Nephron (organoid): ENCODE measurements around the gene MAP3K15.

ENCODE experiments used
- H3K27ac Mint-ChIP-seq, 3 experiments: 2 replicates each; pipeline ENCODE4 v1.8.0; 2020; ENCODE audit warnings: mixed read lengths in 3 of 3, mild to moderate bottlenecking in 2 of 3, moderate library complexity in 1 of 3
- H3K27me3 Mint-ChIP-seq: 2 replicates; pipeline ENCODE4 v1.8.0; 2021; ENCODE audit warnings: low read depth, mild to moderate bottlenecking, moderate library complexity, mixed read lengths
- H3K36me3 Mint-ChIP-seq: 2 replicates; pipeline ENCODE4 v1.8.0; 2020; ENCODE audit warnings: low read depth, mixed read lengths
- H3K4me1 Mint-ChIP-seq: 2 replicates; pipeline ENCODE4 v1.8.0; 2020; ENCODE audit warnings: mixed read lengths
- H3K4me3 Mint-ChIP-seq, 3 experiments: 2 replicates each; pipeline ENCODE4 v1.8.0; 2020; ENCODE audit warnings: mild to moderate bottlenecking in 3 of 3, mixed read lengths in 3 of 3, moderate library complexity in 2 of 3
- H3K9me3 Mint-ChIP-seq: 2 replicates; pipeline ENCODE4 v1.8.0; 2020; ENCODE audit warnings: mixed read lengths
- TF ChIP-seq, protein P1 (sequence below), 3 experiments: fragments of 200-600 bp; sonication (generic); IDR thresholded peaks; one replicate each; pipeline ENCODE4 v1.5.0; 2021; ENCODE audit warnings: antibody characterized with exemption in 3 of 3; ENCODE audit not compliant: unreplicated experiment in 3 of 3

The MAP3K15 gene

DNA sequence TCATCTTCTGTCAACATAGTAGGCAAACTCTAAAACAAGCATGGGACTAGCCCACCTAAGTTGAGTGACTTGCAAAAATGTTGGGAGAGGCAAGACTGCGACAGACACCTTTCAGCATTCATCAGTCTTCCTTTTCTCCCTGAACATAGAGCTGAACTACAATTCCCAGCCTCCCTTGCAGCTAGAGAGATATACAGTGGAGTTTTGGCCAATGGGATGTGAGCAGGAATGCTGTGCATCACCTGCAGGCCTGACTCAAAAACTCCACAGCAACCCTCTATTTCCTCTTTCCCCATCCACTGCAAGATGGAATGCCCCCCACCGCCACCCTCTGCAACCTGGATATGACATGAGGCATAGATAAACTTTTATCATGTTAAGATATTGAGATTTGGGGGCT lies 105.0 kb downstream of the MAP3K15 start:
- H3K4me1 Mint-ChIP-seq = no peaks in the 10 kb centered on the region
- TF ChIP-seq, protein P1, sequence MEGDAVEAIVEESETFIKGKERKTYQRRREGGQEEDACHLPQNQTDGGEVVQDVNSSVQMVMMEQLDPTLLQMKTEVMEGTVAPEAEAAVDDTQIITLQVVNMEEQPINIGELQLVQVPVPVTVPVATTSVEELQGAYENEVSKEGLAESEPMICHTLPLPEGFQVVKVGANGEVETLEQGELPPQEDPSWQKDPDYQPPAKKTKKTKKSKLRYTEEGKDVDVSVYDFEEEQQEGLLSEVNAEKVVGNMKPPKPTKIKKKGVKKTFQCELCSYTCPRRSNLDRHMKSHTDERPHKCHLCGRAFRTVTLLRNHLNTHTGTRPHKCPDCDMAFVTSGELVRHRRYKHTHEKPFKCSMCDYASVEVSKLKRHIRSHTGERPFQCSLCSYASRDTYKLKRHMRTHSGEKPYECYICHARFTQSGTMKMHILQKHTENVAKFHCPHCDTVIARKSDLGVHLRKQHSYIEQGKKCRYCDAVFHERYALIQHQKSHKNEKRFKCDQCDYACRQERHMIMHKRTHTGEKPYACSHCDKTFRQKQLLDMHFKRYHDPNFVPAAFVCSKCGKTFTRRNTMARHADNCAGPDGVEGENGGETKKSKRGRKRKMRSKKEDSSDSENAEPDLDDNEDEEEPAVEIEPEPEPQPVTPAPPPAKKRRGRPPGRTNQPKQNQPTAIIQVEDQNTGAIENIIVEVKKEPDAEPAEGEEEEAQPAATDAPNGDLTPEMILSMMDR (IDR thresholded peaks at IDR 0.05; ENCODE audit: unreplicated experiment in 3 of 3) = no peak
- no peaks in the 10 kb centered on the region for H3K27me3 Mint-ChIP-seq
- no peak overlapping the region for H3K27ac Mint-ChIP-seq
- no peak overlapping the region for H3K4me3 Mint-ChIP-seq
- no peaks in the 10 kb centered on the region for H3K36me3 Mint-ChIP-seq
- peaks cover 29% of the 10 kb centered on the region for H3K9me3 Mint-ChIP-seq

DNA sequence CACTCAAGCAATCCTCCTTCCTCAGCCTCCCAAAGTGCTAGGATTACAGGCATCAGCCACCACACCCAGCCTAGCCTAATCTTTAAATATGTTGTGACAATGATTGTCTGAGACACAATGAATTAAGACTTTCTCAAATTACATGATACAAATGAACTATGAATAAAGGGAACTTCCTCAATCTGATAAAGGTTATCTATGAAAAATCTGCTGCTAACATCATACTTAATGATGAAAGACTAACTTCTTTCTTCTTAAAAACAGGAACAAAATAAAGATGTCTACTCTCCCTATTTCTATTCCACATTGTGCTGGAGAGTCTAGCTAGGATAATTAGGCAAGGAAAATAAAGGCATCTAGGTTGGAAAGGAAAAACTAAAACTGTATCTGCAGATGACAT lies 111.6 kb downstream of the MAP3K15 start:
- TF ChIP-seq, protein P1 (IDR thresholded peaks at IDR 0.05; ENCODE audit: unreplicated experiment in 3 of 3) = no peak
- Mint-ChIP-seq H3K36me3 (no peaks in the 10 kb centered on the region), H3K4me3 (no peak overlapping the region), H3K4me1 (no peaks in the 10 kb centered on the region), H3K9me3 (peaks cover 11% of the 10 kb centered on the region), H3K27me3 (no peaks in the 10 kb centered on the region), H3K27ac (no peak overlapping the region)

DNA sequence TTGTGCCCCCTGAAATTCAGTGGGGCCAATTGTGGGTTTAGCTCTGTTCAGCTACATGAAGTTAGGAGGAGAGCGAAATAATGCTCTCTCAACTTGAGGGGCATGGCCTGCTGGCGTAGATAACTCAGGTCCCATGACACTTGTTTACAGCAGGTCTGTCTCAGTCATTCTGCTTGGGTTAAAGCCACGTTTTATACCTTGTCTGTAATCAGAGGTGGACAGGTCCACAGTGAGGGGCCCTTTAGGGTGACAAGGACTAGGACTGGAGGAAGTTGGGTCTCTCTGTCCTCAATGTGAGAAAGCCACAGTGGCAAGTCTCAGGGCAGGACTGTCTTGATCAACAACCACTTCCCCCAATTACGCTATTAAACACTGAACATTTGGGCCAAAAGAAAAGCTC lies 122.6 kb downstream of the MAP3K15 start:
- Mint-ChIP-seq H3K27me3 (no peaks in the 10 kb centered on the region), H3K9me3 (peaks cover 6% of the 10 kb centered on the region), H3K4me3 (no peak overlapping the region), H3K36me3 (no peaks in the 10 kb centered on the region), H3K4me1 (no peaks in the 10 kb centered on the region), H3K27ac (no peak overlapping the region)
- TF ChIP-seq, protein P1 (IDR thresholded peaks at IDR 0.05; ENCODE audit: unreplicated experiment in 3 of 3) = no peak

DNA sequence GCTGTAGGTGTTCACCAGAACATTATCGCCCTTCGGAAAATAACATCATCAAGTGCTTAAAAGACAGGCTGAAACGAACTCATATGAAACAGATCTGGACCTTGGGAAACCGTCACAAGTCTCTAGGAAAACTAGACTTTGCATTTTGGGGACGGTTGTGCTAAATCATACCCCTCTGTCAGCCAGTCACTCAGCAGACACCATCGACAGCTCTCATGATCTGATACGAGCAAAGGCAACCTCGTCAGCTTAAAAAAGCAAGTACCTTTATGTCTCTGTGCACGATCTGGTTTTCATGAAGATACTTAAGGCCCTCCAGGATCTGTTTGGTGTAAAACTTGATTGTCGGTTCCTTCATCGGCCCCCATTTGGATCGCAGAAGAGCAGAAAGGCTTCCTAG lies 123.2 kb downstream of the MAP3K15 start:
- no peaks in the 10 kb centered on the region for H3K27me3 Mint-ChIP-seq
- H3K36me3 Mint-ChIP-seq = no peaks in the 10 kb centered on the region
- peaks cover 6% of the 10 kb centered on the region for H3K9me3 Mint-ChIP-seq
- TF ChIP-seq, protein P1 (IDR thresholded peaks at IDR 0.05; ENCODE audit: unreplicated experiment in 3 of 3) = no peak
- no peaks in the 10 kb centered on the region for H3K4me1 Mint-ChIP-seq
- H3K4me3 Mint-ChIP-seq = no peak overlapping the region
- H3K27ac Mint-ChIP-seq = no peak overlapping the region

DNA sequence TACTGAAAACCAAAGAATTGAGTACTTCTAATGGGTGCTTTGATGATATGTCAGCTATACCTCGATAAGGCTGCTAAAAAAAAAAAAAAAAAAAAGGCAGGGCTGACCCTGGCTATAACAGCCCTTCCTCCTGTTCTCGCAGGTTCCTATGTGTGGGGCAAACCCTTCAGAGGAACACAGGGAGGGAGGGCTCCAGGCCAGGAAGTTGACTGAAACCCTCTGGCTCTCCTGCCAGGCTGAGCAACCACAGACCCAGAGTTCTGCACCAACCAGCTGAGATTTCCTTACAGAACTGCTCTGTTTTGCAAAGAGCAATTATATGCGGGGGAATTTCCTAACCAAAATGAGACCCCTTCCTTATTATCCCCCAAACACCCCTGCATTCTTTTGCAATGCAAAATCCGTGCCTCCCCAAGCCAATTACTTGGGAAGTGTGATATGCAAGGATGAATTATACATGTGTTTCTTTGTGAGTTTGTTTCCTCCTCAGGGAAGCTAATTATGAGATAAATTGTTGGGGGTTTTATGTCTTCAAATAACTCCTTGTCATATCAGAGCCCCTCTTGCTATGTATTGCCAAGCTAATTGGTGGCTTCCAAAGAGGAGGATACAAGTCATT lies 126.0 kb downstream of the MAP3K15 start:
- peaks cover 4% of the 10 kb centered on the region for H3K9me3 Mint-ChIP-seq
- H3K27ac Mint-ChIP-seq = no peak overlapping the region
- H3K27me3 Mint-ChIP-seq = peaks cover 6% of the 10 kb centered on the region
- H3K4me3 Mint-ChIP-seq = no peak overlapping the region
- H3K4me1 Mint-ChIP-seq = no peaks in the 10 kb centered on the region
- TF ChIP-seq, protein P1 (IDR thresholded peaks at IDR 0.05; ENCODE audit: unreplicated experiment in 3 of 3) = no peak
- H3K36me3 Mint-ChIP-seq = no peaks in the 10 kb centered on the region

DNA sequence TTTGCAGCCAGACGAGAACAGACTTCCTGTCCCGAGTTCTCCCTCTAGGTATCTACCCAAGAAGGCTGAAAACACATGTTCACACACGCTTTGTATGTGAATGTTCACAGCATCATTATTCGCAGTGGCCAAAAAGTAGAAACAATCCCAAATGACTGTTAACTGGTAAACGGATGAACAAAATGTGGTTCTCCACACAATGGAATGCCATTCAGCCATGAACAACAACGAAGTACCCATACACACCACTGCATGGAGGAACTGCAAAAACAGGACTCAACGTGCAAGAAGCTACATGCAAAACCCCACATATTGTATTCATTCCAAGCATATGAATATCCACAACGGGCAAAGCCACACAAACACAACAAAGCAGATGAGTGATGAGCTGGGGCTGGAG lies 126.6 kb downstream of the MAP3K15 start:
- Mint-ChIP-seq H3K4me3 (no peak overlapping the region), H3K9me3 (peaks cover 8% of the 10 kb centered on the region), H3K27ac (no peak overlapping the region), H3K4me1 (no peaks in the 10 kb centered on the region), H3K36me3 (no peaks in the 10 kb centered on the region), H3K27me3 (peaks cover 6% of the 10 kb centered on the region)
- TF ChIP-seq, protein P1 (IDR thresholded peaks at IDR 0.05; ENCODE audit: unreplicated experiment in 3 of 3) = no peak
